ENCODE data around the gene OPALIN. TPM values are rescaled to one million over a fixed set of nuclear protein-coding genes. Genes with fewer than 3 reads are reported as not detected.

Gene OPALIN
- total and polyA plus RNA-seq, 12 donors = not detected

GRCh38 chr10:96369890-96370583, 11.2 kb upstream of the OPALIN start:
- Histone ChIP-seq H3K27me3 (no peaks in the 10 kb centered on the region), H3K36me3 (no peaks in the 10 kb centered on the region), H3K4me1 (peaks cover 0 to 20% (median 1%) of the 10 kb centered on the region in 9 donors), H3K4me3 (no peak overlapping the region), H3K9me3 (no peaks in the 10 kb centered on the region), H3K27ac (no peak overlapping the region)
- WGBS, 2 donors = 85 to 89% methylated on average over 38 of the region's 38 CpGs
- DNase-seq = no peak
- peak in 1 of 8 donors; percentile 7 for ATAC-seq
- TF ChIP-seq CTCF (IDR thresholded peaks at IDR 0.05) = no peak
- intact Hi-C loops (cut with DNase I) = loop anchor here in 5 of 10 donors (5.0 to 10.0 kb wide), 4 partner anchors 372 to 655 kb away; partner anchors contain the start of gene LCOR (in 3 of the 5)

- Histone ChIP-seq H3K9me3 (no peaks in the 10 kb centered on the region), H3K4me3 (no peak overlapping the region), H3K27me3 (no peaks in the 10 kb centered on the region), H3K4me1 (peaks cover 0 to 13% (median 0%) of the 10 kb centered on the region in 9 donors), H3K27ac (no peak overlapping the region), H3K36me3 (no peaks in the 10 kb centered on the region)
- ATAC-seq (no peak), DNase-seq (no peak)
- WGBS, 2 donors = 88 to 92% methylated on average over 5 of the region's 5 CpGs
- intact Hi-C loops (cut with DNase I) = no loop called here
- no peak for TF ChIP-seq CTCF (IDR thresholded peaks at IDR 0.05)
These were observed 10.2 kb upstream of the OPALIN start for GRCh38 chr10:96368971-96369370.

- H3K9me3 ChIP-seq = no peaks in the 10 kb centered on the region
- peaks cover 0 to 13% (median 0%) of the 10 kb centered on the region in 9 donors for H3K4me1 ChIP-seq
- TF ChIP-seq CTCF (IDR thresholded peaks at IDR 0.05) = no peak
- H3K27me3 ChIP-seq = no peaks in the 10 kb centered on the region
- H3K27ac ChIP-seq = peak overlapping the region in 2 of 10 donors; percentile 28 to 34
- ATAC-seq (peak; percentile 48 to 80 (median 56)), DNase-seq (peak in 1 of 2 donors; percentile 19)
- intact Hi-C loops (cut with DNase I) = no loop called here
- no peak overlapping the region for H3K4me3 ChIP-seq
- no peaks in the 10 kb centered on the region for H3K36me3 ChIP-seq
- 38 to 55% methylated on average over 4 of the region's 4 CpGs for whole genome bisulfite sequencing, 2 donors
These were observed 8.7 kb upstream of the OPALIN start for GRCh38 chr10:96367470-96367869.

GRCh38 chr10:96366508-96366907, 7.7 kb upstream of the OPALIN start:
- Histone ChIP-seq H3K27ac (no peak overlapping the region), H3K36me3 (no peaks in the 10 kb centered on the region), H3K4me1 (peaks cover 0 to 13% (median 0%) of the 10 kb centered on the region in 9 donors), H3K27me3 (no peaks in the 10 kb centered on the region), H3K4me3 (no peak overlapping the region), H3K9me3 (no peaks in the 10 kb centered on the region)
- no peak for DNase-seq
- ATAC-seq = no peak
- WGBS, 2 donors = 79 to 80% methylated on average over 3 of the region's 3 CpGs
- TF ChIP-seq CTCF (IDR thresholded peaks at IDR 0.05) = no peak
- intact Hi-C loops (cut with DNase I) = no loop called here

All from heart right ventricle (tissue), 16 donors.